Stimulated activated naive CD8-positive, alpha-beta T cell treated with anti-CD3 and anti-CD28 coated beads, Interleukin-15, amount 100 ng/mL, for 72 hours (primary cell): ENCODE data around the gene CYBA.
A peak's percentile ranks its signal among the peaks of the same experiment; 100 is the strongest.

Experiments used
- ATAC-seq: fragments of 150-1000 bp; cut with Tn5 transposase; 2 replicates; pipeline ENCODE4 v1.10.0; 2021; ENCODE audit warnings: mild to moderate bottlenecking, moderate library complexity
- DNase-seq, 2 donors: peaks; one replicate each; pipeline ENCODE4 v3.0.0; 2021 to 2022
- H3K27ac Mint-ChIP-seq, 2 donors: one replicate each; pipeline ENCODE4 v1.8.0; 2022; ENCODE audit warnings: mild to moderate bottlenecking in 2 of 2, mixed read lengths in 2 of 2, moderate library complexity in 2 of 2
- H3K27me3 Mint-ChIP-seq: one replicate; pipeline ENCODE4 v1.8.0; 2022; ENCODE audit warnings: mixed read lengths
- H3K4me1 Mint-ChIP-seq: one replicate; pipeline ENCODE4 v1.8.0; 2022; ENCODE audit warnings: mild to moderate bottlenecking, mixed read lengths
- H3K4me3 Mint-ChIP-seq, 2 donors: one replicate each; pipeline ENCODE4 v1.8.0; 2022; ENCODE audit warnings: mild to moderate bottlenecking in 2 of 2, mixed read lengths in 2 of 2, moderate library complexity in 1 of 2
- H3K9me3 Mint-ChIP-seq, 2 donors: one replicate each; pipeline ENCODE4 v1.8.0; 2022; ENCODE audit warnings: mixed read lengths in 2 of 2

CYBA gene

DNA sequence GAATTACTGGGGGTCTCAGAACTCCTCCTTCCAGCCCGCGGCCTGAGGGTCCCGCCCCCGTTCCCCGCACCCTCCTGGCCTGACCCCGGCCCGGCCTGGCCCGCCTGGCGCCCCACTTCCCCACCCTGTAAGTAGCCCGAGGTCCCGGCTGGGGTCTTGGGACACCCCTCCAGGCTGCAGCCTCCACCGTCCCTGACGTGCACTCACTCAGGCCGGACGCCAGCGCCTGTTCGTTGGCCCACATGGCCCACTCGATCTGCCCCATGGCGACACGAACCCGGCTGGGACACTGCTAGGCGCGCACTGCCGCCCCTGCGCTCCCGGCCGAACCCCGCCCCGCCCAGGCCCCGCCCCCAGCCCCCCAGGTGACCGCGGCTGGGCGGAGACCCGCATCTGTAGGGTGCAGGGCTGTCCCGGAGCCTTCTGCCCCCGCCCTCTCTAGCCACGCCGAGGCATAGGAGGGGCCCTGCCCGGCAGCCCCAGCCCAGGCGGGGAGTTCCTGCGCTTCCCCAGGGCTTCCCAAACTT is at the start of gene CYBA:
Gene CYBA, minus strand, starts transcription at position 305 of the 527 bp plus-strand sequence. Its CDS starts 40 bp downstream, at position 265.
- Mint-ChIP-seq H3K4me1 (peaks cover 51% of the 10 kb centered on the region), H3K27me3 (no peaks in the 10 kb centered on the region)
- peak; percentile 90 for ATAC-seq

DNA sequence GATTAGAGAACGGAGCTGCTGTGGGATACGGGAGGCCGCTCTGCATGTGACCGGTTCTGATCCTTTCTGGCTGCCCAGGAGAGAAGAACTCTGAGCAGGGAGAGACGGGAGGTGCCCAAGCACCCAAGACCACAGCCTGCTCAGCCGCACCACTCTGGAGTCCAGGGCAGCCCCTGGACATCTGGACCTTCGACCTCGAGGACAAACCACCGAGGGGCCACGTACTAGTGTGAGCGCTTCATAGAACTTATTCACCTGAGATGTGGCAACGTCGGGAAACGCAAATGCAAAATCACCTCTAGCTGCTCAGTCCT is 49.4 kb upstream of the CYBA start:
- Mint-ChIP-seq H3K4me3 (peak overlapping the region; percentile 82 to 93), H3K4me1 (peaks cover 80% of the 10 kb centered on the region), H3K27ac (peak overlapping the region in 1 of 2 donors; percentile 96), H3K9me3 (no peaks in the 10 kb centered on the region), H3K27me3 (no peaks in the 10 kb centered on the region)
- DNase-seq (no peak), ATAC-seq (no peak)

More for the DNA sequence above, at the start of gene CYBA:
- Mint-ChIP-seq H3K9me3 (no peaks in the 10 kb centered on the region), H3K27ac (peak within 1 kb of the TSS; percentile 95 to 98), H3K4me3 (peak within 1 kb of the TSS; percentile 90 to 91)
- peak; percentile 92 for DNase-seq

DNA sequence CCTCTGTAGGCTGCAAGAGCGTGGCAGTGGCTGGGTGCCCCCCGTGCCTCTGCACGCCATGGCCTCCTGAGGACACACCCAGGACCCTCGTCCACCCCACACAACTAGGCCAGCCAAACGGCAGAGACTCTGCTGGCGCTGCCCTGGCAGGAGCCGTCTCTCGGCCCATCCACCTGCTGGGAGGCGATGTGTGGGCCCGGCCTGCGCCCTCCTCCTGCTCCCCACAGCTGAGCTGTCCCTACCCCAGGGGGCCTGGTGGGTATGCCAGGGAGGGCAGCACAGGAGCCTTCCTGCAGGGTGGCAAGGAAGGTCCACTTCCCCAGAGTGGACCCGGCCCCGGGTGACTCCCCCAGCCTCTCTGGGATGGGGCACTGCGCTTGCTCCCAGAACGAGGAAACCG is 48.3 kb upstream of the CYBA start:
- H3K4me1 Mint-ChIP-seq: peaks cover 74% of the 10 kb centered on the region
- ATAC-seq: no peak
- H3K27ac Mint-ChIP-seq: no peak overlapping the region
- H3K27me3 Mint-ChIP-seq: no peaks in the 10 kb centered on the region
- no peak for DNase-seq
- no peak overlapping the region for H3K4me3 Mint-ChIP-seq
- H3K9me3 Mint-ChIP-seq: no peaks in the 10 kb centered on the region

DNA sequence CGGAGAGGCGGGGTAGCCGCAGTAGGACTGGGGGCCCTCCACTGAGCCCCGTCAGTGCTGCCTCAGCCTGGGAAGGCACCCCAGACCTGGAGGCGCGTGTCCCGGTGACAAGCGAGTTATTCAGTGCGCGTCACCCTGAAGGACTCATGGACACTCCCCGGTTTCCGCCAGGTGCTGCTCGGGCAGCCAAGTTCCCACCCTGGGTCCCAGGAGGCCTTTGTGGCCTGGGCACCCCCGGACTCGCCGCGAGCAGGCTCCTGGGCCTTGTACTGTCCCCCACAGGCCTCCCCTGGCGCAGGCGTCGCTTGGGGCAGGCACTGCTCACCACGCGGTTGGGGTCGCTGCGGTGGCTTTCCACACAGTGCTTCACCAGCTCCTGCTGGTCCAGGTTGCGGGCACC is 47.8 kb upstream of the CYBA start:
- H3K27me3 Mint-ChIP-seq: no peaks in the 10 kb centered on the region
- no peak for ATAC-seq
- H3K4me3 Mint-ChIP-seq: no peak overlapping the region
- no peaks in the 10 kb centered on the region for H3K9me3 Mint-ChIP-seq
- H3K27ac Mint-ChIP-seq: peak overlapping the region in 1 of 2 donors; percentile 67
- peaks cover 71% of the 10 kb centered on the region for H3K4me1 Mint-ChIP-seq
- no peak for DNase-seq

DNA sequence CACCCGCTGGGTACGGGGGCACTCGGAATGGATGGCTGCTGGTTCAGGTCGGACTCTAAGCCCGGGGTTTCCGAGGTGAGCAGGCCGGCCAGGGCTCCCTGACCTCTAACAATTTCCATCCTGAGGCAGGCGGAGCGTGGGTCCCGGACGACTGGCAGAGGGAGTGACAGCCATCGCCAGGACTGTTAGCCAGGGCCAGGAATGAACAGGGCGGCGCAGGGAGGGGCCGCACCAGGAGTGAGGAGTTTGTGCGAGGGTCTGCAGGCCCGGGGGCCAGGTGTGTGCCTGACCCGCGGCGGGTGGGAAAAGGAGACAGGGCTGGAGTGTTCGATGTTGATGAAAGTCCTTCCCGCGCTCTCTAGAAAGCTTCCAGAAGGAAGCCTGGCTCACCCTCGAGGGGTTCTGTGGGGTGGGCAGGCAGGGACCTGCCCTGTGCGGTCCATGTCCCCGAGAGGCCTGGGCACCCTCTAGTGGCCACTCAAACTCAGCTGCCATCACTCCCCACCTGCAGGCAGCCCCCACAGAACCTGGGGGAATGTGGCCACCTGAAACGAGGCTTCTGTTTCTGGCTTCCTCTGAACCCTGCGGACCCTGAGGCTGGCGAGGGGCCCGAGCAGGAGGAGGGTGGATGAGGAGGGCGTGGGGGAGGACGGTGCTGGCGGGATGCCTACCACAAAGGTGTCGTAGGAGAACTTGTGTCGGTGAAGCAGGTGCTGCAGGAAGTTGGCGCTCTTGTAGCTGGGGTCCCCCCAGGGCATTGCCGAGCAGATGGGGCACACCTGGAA is 47.2 kb upstream of the CYBA start:
- H3K4me1 Mint-ChIP-seq: peaks cover 66% of the 10 kb centered on the region
- no peaks in the 10 kb centered on the region for H3K27me3 Mint-ChIP-seq
- DNase-seq (no peak), ATAC-seq (no peak)
- peak overlapping the region in 1 of 2 donors; percentile 93 for H3K27ac Mint-ChIP-seq
- H3K9me3 Mint-ChIP-seq: no peaks in the 10 kb centered on the region
- H3K4me3 Mint-ChIP-seq: peak overlapping the region in 1 of 2 donors; percentile 15

DNA sequence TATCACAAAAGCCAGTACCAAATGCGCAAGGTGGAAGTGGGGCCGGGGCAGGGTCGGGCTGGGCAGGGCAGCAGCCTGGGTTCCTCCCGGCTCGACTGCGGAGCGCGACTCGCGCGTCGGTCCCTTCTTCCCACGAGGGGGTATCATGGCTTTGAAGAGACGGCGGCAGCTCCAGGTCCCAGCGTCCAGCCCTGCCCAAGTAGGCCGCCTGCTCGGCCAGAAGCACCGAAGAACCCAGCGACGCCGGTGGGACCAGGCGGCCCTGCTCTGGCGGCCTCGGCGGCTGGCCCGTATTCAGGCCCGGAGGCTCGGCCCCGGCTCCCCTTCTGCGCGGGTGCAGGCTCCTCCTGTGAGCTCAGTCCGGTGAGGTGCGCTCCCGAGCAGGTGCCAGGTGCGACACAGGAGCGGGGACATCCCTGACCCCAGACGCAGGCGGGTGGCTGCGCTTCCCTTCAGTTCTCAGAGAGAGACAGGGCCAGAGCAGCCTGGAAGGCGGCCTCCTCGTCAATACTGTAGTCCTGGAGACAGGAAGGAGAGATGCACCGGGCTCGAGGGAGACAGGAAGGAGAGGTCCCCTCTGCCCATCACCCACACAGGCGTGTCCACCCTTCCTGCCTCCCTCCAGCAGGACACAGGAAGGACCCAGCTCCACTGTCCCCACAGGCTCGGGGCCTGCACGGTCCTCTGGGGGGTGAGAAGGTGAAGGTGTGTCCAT is 46.4 kb upstream of the CYBA start:
- DNase-seq (no peak), ATAC-seq (no peak)
- no peaks in the 10 kb centered on the region for H3K9me3 Mint-ChIP-seq
- peaks cover 66% of the 10 kb centered on the region for H3K4me1 Mint-ChIP-seq
- H3K27me3 Mint-ChIP-seq: no peaks in the 10 kb centered on the region
- peak overlapping the region in 1 of 2 donors; percentile 93 for H3K27ac Mint-ChIP-seq
- no peak overlapping the region for H3K4me3 Mint-ChIP-seq

DNA sequence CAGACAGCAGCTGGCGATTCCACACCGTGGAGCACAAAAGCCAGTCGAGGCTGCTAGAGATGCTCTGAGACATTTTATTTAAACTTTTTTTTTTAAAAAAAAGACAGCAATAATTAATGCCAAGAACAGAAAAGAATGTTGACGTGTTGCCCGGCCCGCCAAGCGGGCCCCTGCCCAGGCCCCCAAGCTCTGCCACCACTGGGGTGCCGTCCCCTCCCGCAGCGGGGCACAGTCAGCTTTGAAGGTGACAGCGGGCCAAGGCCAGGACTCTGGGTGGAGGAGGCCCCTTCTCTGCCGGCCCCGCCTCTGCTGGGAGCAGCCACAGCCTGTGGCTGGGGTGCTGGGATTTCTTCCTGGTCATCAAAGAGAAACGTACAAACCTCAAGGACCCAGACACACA is 45.6 kb upstream of the CYBA start:
- Mint-ChIP-seq H3K4me1 (peaks cover 66% of the 10 kb centered on the region), H3K9me3 (no peaks in the 10 kb centered on the region)
- ATAC-seq: no peak

DNA sequence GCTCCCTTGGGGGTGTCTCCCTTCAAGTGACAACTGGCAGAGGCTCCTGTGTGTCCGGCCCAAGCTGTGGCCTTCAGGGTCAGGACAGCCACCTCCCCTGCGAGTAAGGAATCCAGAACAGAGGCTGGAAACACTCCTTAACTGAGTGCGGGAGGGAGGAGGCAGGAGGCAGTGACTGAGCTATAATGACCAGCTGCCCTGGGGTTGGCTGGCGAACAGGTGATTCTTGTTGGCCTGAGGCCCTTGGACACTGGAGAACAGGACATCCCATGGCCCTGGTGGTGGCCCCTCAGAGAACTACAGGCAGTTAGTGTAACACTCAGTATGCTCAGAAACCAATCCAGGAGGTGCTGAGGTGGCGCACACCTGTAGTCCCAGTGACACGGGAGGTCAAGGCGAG is 44.9 kb upstream of the CYBA start:
- ATAC-seq: no peak
- H3K27ac Mint-ChIP-seq: no peak overlapping the region

More for the DNA sequence above, 45.6 kb upstream of the CYBA start:
- no peak overlapping the region for H3K4me3 Mint-ChIP-seq
- H3K27me3 Mint-ChIP-seq: no peaks in the 10 kb centered on the region
- no peak overlapping the region for H3K27ac Mint-ChIP-seq
- no peak for DNase-seq

DNA sequence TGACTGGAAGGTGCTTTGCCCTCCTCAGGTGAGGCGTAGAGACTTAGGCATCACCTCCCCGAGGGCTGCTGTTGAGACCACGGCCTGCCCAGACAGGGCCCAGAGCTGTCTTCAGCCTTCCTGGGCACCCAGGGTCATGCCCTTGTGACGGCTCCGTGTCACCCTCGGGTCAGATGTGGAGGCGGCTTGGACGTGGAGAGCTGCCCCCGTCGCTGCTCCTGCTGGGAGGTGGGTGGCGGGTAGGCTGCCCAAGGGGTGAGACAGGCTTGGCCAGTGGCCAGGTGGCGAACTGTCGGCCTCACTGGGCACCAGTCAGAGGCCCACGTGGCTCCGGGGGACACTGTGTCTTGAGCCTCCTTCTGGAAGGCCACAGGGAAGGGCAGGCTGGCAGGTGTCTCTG is 44.4 kb upstream of the CYBA start:
- no peak overlapping the region for H3K4me3 Mint-ChIP-seq
- DNase-seq (no peak), ATAC-seq (no peak)
- no peak overlapping the region for H3K27ac Mint-ChIP-seq
- H3K4me1 Mint-ChIP-seq: peaks cover 66% of the 10 kb centered on the region
- no peaks in the 10 kb centered on the region for H3K9me3 Mint-ChIP-seq
- H3K27me3 Mint-ChIP-seq: no peaks in the 10 kb centered on the region

More for the DNA sequence above, 44.9 kb upstream of the CYBA start:
- DNase-seq: no peak
- no peaks in the 10 kb centered on the region for H3K9me3 Mint-ChIP-seq
- peaks cover 66% of the 10 kb centered on the region for H3K4me1 Mint-ChIP-seq
- no peaks in the 10 kb centered on the region for H3K27me3 Mint-ChIP-seq
- H3K4me3 Mint-ChIP-seq: no peak overlapping the region

DNA sequence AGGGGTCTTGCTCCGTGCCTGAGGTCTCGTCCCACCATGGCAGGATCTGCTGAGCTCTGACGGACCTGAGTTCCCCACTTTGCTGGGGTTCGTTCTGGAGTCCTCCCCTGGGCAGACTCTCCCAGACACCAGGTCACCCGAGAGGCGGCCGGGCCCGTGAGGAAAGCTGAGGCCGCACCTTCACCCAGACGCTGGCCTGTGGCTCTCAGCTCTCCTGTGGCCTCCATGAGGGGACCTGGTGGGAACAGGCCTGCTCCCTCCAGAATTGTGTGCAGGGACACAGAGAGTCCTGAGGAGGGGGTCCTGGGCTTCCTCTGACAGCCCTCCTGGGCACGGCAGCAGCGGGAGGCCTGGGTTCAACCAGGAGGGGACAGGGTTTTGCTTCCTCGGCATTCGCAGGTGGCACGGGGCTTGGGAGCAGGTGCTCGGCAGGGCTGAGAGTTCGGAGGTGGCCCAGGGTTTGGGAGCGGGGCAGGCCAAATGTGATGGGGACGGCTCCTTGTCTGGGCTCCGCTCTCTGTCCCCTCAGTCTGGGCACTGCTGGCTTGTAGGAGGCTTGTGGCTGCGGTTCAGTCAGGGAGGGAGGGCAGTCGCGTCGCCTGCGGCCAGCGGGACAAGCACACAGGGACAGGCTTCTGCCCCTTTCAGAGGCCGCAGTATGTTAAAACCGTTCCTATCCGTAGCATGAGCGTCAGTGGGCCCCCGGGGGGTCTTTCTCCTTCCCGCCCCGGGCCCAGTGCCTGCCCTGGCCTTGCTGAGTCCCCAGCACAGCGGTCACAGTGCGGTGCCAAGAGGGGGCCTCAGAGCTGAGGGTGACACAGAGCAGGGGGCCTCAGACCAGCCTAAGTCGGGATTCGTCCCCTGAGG is 43.6 kb upstream of the CYBA start:
- Mint-ChIP-seq H3K4me1 (peaks cover 63% of the 10 kb centered on the region), H3K9me3 (no peaks in the 10 kb centered on the region), H3K27me3 (no peaks in the 10 kb centered on the region), H3K27ac (peak overlapping the region in 1 of 2 donors; percentile 94), H3K4me3 (no peak overlapping the region)
- ATAC-seq (no peak), DNase-seq (no peak)

DNA sequence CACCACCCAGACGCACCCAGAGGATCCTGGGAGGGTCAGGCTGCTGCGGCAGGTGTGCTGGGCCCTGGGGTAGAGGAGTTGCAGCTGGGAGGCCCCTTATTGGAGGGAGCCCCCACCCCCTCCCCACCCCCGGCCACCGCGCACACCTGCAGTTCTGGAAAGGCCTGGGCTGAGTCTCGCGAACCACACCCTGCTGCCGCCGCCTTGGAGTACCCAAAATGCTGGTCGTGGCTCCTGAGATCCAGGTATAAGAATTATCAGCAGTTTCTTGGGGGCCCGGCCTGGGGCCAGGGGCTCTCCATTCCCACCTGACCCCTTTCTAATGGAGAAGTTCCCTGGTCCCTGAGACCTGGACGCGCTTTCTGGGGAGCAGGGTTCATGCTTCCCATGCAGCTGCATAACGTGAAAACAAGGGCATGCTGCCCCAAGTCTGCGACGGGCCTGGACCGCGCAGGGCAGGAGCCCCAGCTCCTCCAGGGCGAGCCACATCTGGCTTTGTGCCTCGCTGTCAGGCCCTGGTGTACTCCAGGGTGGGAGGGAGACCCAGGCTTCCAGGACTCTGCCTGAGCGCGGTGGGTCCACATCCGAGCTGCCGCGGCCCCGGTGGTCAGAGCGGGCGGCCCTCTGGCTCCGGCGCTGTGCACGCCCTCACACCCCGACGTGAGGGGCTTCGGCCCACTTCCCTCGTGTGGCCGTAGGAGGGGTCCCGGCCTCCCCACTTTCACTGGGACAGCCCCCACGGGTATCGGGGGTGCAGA is 42.7 kb upstream of the CYBA start:
- Mint-ChIP-seq H3K4me1 (peaks cover 60% of the 10 kb centered on the region), H3K27ac (peak overlapping the region in 1 of 2 donors; percentile 34), H3K4me3 (peak overlapping the region in 1 of 2 donors; percentile 15), H3K9me3 (no peaks in the 10 kb centered on the region), H3K27me3 (no peaks in the 10 kb centered on the region)
- DNase-seq: no peak
- peak; percentile 12 for ATAC-seq

DNA sequence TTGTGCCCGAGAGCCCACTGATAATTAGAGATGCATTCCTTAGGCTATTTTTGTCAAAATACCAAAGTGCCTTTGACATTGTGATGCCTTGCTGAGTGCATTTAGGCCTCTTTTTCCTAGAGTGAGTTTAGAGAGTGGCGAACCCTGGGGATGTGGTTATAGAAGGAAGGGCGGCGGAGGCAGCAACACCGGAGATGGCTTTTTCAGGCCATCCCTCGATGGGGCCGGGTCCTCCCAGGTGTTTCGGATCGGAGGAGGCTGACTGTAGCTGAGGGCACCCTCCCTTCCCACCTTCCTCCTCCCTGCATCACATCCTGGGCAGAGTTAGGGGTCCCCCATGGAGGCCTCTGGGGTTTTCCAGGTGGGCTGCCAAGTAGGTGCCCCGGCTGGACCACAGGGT is 42.0 kb upstream of the CYBA start:
- Mint-ChIP-seq H3K4me1 (peaks cover 60% of the 10 kb centered on the region), H3K4me3 (peak overlapping the region in 1 of 2 donors; percentile 13), H3K27ac (peak overlapping the region in 1 of 2 donors; percentile 54), H3K9me3 (no peaks in the 10 kb centered on the region), H3K27me3 (no peaks in the 10 kb centered on the region)
- no peak for DNase-seq
- no peak for ATAC-seq

DNA sequence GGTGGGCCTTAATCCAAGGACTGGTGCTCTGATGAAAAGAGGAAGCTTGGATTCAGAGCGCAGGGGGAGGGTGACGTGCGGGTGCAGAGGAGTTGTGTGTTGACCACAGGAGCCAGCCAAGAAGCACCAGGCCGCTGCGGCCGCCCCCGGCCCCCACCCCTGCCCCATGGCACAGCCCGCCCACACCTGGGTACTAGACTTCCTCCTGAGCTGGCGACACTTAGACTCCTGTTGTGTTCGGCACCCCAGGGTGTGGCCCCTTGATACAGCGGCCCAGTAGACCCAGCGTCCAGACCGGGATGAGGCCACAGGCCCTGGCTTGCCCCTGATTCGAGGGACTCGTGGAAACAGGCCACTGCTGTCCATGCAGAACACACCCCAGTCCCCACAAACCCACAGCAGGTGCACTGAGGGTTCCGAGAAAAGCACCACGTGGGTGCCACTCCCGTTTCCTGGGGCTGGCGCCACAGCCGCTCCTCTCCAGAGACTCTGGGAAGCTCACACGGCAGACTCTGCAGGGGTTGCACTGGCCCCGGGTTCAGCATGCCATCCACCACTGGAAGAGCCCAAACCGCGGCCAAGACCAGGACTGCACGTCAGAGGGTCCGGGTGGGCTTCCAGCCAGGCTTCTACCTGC is 41.2 kb upstream of the CYBA start:
- ATAC-seq (peak; percentile 25), DNase-seq (no peak)
- H3K4me1 Mint-ChIP-seq: peaks cover 59% of the 10 kb centered on the region
- H3K9me3 Mint-ChIP-seq: no peaks in the 10 kb centered on the region
- H3K27ac Mint-ChIP-seq: peak overlapping the region in 1 of 2 donors; percentile 54
- H3K27me3 Mint-ChIP-seq: no peaks in the 10 kb centered on the region
- H3K4me3 Mint-ChIP-seq: peak overlapping the region; percentile 37 to 60

DNA sequence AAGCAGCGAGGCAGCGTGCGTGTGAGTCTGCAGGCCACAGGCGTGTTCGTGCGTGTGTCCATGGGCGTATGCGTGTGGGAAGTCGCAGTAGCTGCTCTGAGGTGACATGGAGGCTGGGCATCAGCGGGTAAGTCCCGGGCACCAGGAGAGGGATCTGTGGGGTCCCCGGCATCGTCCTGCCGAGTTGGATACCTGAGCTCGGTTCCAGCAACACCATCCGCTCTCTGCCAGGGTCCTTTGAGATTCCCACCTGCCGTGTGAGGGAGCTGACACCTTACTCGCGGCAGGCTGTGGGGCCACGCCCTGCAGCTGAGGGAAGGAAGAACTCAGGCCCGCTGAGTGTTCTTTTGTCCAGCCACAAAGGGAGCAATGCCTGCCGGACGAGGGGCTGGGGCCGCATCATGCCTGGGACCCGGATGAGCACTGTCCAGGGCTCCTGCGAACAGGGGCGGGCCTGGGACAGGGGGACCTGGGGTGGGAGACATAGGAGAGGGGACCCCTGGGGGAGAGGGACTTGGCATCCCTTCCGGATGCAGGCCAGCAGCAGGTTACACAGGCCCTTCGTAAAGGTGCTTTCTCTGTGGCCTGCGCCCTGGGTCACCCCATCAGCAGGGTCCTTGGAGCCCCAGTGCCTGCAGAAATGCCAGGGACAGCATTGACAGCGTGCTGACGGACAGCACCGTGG is 40.4 kb upstream of the CYBA start:
- H3K9me3 Mint-ChIP-seq: no peaks in the 10 kb centered on the region
- peak overlapping the region in 1 of 2 donors; percentile 60 for H3K4me3 Mint-ChIP-seq
- ATAC-seq (no peak), DNase-seq (no peak)
- peak overlapping the region in 1 of 2 donors; percentile 71 for H3K27ac Mint-ChIP-seq
- peaks cover 63% of the 10 kb centered on the region for H3K4me1 Mint-ChIP-seq
- H3K27me3 Mint-ChIP-seq: no peaks in the 10 kb centered on the region
